A549 (cell line): Measurements from ENCODE around the gene NXNL1.

Experiments used
- BCL3 ChIP-seq: fragments of >200 bp; sonication (Bioruptor Twin); formaldehyde crosslinking; IDR thresholded peaks from 3 replicates; pipeline ENCODE4 v1.6.1; 2016
- CHD4 ChIP-seq: fragments of 200-600 bp; sonication (generic); IDR thresholded peaks from 2 replicates; pipeline ENCODE4 v1.6.1; 2016; ENCODE audit warnings: antibody characterized with exemption, mild to moderate bottlenecking, borderline replicate concordance
- CTCF ChIP-seq: fragments of >200 bp; sonication (Bioruptor Twin); formaldehyde crosslinking; IDR thresholded peaks from 3 replicates; pipeline ENCODE4 v1.5.1; 2016
- EP300 ChIP-seq, 2 experiments: fragments of >200 bp; sonication (Bioruptor Twin); formaldehyde crosslinking; IDR thresholded peaks; 2 replicates in 1 of 2; 3 replicates in 1 of 2; pipeline ENCODE4 v1.6.1; 2016 to 2017
- HOXA7 ChIP-seq: fragments of 250-450 bp; sonication (Bioruptor Pico); IDR thresholded peaks from 2 replicates; pipeline ENCODE4 v1.5.0; 2020; ENCODE audit warnings: mild to moderate bottlenecking, moderate library complexity
- HOXB13 ChIP-seq: fragments of 250-450 bp; sonication (Bioruptor Pico); IDR thresholded peaks from 2 replicates; pipeline ENCODE4 v1.5.0; 2020; ENCODE audit warnings: low read depth, mild to moderate bottlenecking, moderate library complexity
- PHF8 ChIP-seq: fragments of 200-600 bp; sonication (generic); IDR thresholded peaks from 2 replicates; pipeline ENCODE4 v1.6.1; 2016; ENCODE audit warnings: low read depth, mild to moderate bottlenecking, antibody characterized with exemption, moderate library complexity, borderline replicate concordance
- RCOR1 ChIP-seq: fragments of 150-350 bp; IDR thresholded peaks from 2 replicates; pipeline ENCODE4 v1.6.1; 2014; ENCODE audit warnings: antibody characterized with exemption, low read length, low read depth
- SMC3 ChIP-seq: fragments of >200 bp; sonication (Bioruptor Twin); formaldehyde crosslinking; IDR thresholded peaks from 3 replicates; pipeline ENCODE4 v1.6.1; 2018; ENCODE audit warnings: inconsistent platforms
- ZC3H11A ChIP-seq: fragments of 450-650 bp; IDR thresholded peaks from 2 replicates; pipeline ENCODE4 v1.6.1; 2014; ENCODE audit warnings: antibody characterized with exemption, mild to moderate bottlenecking

- no peak for TF ChIP-seq CTCF
- TF ChIP-seq HOXA7 (CRISPR knock-in tag) = no peak
- no peak for TF ChIP-seq EP300 (IDR thresholded peaks at IDR 0.05)
- TF ChIP-seq ZC3H11A = no peak
- TF ChIP-seq BCL3 = no peak
- TF ChIP-seq CHD4 = no peak
- no peak for TF ChIP-seq RCOR1
- no peak for TF ChIP-seq HOXB13
- TF ChIP-seq SMC3 = no peak
- TF ChIP-seq PHF8 = no peak
These were observed at the start of gene NXNL1 for GRCh38 chr19:17460372-17461230.
